GM19043 (cell line): ENCODE data around the gene ATP2A3.
A peak's percentile ranks its signal among the peaks of the same experiment; 100 is the strongest.

Source experiments
- ATAC-seq: cut with Tn5 transposase; IDR thresholded peaks from one replicate; pipeline ENCODE4 v1.9.1; 2021; ENCODE audit warnings: low read depth; ENCODE audit not compliant: unreplicated experiment

ATP2A3 gene

GRCh38 chr17:3895354-3895753, 68.9 kb downstream of the ATP2A3 start:
- ATAC-seq = no peak

DNA sequence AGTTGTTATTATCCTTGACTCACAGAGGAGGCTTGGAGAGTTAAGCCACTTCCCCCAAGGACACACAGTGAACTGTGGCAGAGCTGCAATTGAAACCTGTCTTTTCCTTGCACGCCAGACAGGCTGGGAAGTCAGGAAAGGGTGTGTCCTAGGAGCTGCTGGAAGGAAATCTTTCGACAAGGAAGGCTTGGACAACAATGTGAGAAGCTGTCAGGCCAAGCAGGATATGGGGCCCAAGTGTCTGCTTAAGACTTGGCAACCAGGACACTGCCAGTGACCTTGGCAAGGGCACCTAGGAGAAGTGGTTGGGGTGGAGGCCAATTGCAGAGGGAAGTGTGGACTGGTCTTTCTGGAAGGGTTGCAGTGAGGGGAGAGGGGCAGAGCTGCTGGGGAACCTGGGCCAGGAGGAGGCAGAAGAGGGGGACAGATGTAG, 69.3 kb downstream of the ATP2A3 start:
- ATAC-seq = no peak

- no peak for ATAC-seq
These were observed 70.0 kb downstream of the ATP2A3 start for GRCh38 chr17:3894188-3894587.

DNA sequence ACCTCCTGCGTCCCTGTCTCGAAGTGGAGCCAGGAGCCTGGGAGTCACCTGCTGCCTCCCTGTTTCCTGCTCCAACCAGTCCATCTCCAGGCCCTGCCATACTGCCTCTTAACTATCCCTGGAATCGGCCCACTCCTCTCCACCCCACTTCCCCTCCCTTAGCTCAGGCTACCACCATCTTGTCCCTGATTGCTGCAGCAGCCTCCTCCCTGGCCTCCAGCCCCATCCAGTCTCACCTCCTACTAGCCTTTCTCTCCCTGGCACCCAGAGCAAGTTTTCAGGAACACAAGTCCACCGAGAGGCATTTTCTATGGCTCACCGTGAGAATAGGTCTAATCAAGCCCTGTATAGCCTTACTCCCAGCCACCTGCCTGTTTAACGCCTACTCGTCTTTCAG, 70.5 kb downstream of the ATP2A3 start:
- ATAC-seq = no peak

DNA sequence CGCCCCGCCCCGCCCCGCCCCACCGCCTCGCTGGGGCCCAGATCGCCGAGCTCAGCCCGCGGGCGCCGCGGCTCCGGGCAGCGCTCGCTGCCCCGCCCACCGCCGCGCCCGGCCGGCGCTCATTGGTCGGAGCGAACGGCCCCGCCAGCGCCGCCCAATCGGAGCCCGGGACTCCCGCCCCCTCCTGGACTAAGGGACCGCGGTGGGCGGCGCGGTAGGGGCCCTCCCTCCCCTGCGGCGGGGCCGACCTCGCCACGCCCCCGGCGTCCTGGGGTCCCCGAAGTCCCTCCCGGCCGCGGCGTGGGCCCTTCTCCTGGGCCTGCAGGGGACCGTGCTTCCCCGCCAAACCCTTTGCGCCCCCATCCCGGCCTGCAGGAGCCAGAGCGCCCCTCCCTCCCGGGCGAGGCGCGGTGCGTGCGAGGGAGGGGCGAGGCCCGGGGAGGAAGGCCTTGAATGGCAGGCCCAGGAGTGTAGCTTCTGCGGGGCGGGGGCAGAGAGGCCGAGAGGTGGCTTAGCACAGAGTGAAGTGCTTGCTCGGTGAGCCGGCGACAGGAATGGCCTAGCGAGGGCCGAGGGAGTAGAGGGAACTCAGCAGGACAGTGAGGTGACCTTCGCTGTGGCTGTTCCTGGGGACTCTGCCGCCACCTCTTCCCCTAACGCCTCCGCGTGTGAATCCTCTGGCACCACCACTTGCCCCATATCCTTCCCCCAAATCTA, 71.1 kb downstream of the ATP2A3 start, which contains the start of gene CAMKK1:
TSS of gene CAMKK1 (minus strand) at position 51 of the 717 bp plus-strand sequence. CDS start 7,366 bp downstream, outside the sequence.
- peak; percentile 79 for ATAC-seq

DNA sequence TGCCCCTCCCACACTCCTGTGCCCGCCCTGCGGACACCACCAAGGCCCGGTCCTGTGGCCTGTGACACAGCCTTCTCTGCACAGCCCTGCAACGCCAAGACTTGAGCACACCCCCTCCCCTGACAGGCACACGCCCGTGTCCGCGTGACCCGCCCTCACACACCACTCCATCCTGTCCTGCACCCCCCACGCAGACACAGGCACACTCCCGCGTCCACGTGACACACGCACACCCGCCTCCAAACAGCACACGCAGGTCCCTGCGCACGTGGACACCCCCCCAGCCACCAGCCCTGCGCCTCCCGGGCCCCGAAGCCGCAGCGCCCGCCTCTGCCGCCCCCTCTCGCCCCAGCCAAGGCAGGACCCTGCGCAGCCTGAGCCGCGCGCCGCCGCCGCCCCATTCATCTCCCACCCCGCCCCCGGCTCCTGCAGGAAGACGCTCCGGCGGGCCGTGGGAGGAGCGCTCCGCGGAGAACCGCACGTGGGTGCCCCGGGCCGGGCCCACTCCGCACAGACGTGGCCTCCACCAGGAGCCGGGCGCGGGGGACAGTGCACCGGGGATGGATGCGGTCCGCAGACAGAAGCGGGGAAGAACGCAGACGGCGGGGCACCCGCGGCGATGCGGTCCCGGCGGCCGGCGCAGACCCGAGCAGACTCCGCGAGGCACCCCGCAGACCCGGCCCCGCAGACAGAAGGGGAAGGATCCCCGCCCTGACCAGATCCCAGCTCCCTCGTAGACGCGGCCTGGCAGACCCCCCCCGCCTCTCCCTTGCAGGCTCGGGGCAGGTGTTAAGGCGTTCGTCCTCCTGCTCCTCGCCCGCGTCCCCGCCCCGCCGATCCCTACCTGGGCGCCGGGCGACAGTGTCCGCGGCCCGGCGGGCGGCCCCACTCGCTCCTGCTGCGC, 71.9 kb downstream of the ATP2A3 start:
- peak; percentile 6 for ATAC-seq

DNA sequence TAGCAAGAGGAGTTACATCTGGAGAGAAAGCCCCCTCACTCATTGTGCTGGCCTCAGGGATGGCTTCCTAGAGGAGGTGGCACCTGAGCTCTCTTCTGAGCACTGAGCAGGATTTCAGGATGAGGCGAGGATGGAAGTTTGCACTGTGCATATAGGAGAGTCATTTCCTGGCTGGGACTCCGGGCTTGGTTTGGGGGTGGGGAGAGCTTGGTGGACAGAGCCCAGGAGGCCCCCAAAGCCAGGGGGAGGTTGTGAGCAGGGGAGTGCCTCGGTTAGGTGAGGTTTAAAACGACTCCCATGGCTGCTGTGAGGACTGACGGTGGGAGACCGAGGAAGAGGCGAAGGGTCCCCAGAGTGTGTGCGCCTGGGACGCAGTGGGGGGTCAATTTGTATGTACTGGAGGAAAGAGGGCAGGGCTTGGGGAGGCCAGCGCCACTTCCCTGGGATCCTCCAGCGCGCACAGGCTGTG, 72.6 kb downstream of the ATP2A3 start:
- no peak for ATAC-seq

- no peak for ATAC-seq
These were observed 73.4 kb downstream of the ATP2A3 start for GRCh38 chr17:3890878-3891219.

DNA sequence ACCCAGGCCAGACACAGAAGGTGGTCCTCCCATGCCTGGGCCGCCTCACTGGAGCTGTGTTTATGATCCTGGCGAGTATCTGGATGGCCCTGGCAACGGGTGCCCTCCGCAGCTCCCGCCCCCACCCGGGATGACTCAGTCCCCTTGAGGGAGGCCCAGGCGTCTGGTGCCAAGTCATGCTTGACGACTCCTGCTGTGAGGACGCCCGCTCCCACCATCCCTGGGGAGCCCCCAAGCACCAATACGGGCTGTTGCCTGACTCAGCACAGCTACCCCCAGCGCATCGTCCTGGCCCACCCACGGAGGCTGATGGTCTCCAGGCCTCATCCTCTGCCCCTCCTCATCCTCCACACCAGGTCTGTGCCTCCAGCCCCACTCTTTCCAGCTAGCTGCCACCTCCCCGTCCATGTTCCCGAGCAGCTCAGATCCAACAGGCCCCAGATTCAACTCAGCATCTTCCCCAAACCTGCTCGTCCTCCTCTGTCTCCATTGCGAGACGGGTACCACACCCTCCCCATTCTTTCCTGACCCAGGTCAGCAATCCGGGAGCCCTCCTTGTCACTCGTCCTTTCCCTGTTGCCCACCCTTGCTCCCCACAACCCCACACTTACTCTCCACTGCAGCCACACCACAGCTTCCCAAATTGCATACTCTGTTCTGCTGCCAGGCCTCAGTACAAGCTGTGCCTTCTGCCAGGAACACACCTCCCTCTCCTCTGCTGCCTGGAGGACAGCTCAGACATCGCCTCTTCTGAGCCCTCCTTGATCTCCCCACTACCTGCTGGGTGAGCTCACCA, 74.0 kb downstream of the ATP2A3 start:
- no peak for ATAC-seq

DNA sequence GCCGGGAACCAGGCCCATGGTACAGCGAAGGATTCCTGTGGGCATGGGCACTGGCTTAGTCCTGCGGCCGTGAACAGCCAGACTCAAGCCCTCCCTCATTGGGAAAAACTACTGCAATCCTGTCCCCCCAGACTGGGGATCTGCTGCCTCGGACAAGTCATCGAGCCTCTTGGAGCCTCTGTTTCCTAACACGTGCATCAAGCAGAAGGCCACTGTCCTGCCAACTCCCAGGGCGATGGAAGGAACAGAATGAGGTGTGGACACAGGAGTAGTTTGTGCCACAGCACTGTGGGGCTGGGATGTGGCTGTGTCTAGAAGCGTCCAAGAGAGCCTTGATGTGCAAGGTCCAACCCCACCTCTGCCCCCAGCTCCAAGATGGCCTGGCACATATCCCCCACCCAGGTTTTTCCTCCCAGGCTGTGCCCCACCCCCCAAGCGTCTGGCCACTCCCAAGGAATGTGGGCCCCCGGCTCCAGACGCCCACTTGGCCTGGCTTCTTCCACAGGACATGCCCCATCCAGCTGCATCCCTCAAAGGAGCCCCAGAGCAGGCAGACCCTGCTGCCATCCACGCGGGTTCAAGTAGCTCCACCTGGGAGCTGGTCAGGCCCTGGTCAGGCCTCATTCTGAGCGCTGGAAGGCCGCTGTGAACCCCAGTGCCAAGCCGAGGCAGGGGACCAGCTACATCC, 74.8 kb downstream of the ATP2A3 start:
- no peak for ATAC-seq

DNA sequence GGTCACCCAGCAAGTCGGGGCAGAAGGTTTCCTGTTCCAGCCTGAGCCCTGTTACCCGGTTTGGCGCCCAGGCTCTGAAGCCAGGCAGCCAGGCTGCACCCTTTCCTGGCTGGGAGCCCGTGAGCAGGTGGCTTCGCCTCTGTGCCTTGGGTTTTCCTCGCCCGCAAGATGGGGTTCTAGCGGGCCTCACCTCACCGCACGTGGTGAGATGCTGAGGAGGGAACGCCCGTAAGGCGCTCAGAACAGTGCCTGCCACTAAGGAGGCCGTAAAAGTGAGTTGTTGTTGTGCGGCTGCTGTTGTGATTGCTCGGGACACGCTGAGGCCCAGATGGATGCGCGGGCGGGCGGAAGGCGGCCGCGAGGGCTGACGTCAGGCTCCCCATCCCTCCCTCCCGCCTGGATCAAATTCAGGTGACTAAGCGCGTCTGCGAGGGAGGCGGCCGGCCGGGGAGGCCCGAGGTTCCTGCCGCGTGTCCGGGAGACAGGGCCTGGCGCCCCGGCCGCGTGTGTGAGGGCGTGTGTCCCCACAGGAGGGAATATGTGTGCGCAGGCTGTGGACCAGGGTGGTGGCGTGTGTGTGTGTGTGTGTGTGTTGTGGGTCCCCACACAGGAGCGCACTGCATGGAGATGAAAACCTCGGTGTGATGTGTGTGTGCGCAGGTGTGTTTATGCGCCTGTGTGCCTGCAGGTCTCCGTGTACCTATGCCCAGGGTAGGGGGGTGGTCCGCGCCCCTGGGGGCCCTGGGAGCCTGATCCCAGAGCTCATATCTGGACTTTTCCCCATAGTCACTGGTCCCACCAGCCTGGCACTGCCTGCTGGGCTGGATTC, 75.7 kb downstream of the ATP2A3 start:
- ATAC-seq = no peak

DNA sequence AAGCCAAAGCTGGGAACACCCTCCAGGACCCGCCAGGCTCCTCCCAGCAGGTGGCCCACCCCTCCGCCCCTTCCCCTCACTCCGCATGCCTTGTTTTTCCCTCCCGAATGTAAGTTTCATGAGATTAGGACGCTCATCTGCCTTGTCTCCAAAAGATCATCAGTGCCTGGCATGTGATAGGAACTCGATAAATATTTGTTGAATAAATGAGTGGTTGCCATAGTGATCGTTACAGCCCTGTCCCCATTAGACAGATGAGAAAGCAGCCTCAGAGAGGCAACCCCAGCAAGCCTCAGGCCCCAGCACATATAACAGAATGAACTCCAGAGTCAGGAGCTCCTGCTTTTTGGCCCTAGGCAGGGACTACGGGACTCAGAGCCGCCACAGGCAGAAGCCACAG, 76.4 kb downstream of the ATP2A3 start:
- ATAC-seq = no peak

GRCh38 chr17:3887394-3887793, 76.8 kb downstream of the ATP2A3 start:
- no peak for ATAC-seq

DNA sequence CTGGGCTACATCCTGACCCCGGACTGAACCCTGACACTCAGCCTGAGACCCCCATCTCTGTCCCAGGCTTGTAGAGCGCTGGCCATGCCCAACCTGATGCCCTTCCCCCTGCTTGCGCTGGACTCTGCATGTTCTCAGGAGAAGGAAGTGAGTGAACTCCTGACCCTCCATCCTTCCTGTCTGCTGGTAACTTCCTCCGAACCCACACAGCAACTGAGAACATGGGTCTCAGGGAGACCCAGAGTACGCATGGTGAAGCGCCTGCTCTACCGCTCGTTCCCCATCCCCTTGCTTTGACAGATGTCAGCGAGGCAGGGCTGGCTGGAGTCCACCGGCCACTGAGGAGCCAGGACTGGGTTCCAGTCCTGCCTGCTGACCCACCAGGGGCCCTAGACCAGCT, 77.5 kb downstream of the ATP2A3 start:
- ATAC-seq = no peak

GRCh38 chr17:3885970-3886369, 78.3 kb downstream of the ATP2A3 start:
- ATAC-seq = no peak

- ATAC-seq = no peak
These were observed 79.0 kb downstream of the ATP2A3 start for GRCh38 chr17:3885271-3885670.

DNA sequence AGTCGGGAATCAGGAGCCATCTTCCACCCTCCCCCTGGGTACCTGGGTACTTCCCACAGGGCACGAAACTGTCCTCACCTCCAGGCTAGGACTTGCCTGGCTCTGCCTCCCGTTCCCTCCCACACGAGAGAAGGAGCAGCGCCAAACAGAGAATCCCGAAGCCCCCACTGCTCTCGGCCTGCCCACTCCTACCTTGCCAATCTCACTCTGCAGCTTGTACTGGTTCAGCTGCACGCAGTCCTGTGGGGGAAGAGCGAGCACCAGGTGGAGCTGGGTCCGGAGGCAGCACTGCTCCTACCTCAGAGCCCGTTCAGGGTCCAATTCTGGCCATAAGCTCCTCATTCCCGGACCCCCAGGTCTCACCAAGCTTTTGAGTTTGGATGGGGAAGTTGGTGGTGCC, 80.0 kb downstream of the ATP2A3 start:
- ATAC-seq = no peak

GRCh38 chr17:3882276-3882675, 82.0 kb downstream of the ATP2A3 start:
- ATAC-seq = no peak

GRCh38 chr17:3880983-3881382, 83.3 kb downstream of the ATP2A3 start:
- no peak for ATAC-seq
